ENCODE measurements around the gene ACER2. TPM values are rescaled to one million over a fixed set of nuclear protein-coding genes. Genes with fewer than 3 reads are reported as not detected.

The ACER2 gene
- total RNA-seq, 1 experiment from 2014 or later: 8.8 TPM

DNA sequence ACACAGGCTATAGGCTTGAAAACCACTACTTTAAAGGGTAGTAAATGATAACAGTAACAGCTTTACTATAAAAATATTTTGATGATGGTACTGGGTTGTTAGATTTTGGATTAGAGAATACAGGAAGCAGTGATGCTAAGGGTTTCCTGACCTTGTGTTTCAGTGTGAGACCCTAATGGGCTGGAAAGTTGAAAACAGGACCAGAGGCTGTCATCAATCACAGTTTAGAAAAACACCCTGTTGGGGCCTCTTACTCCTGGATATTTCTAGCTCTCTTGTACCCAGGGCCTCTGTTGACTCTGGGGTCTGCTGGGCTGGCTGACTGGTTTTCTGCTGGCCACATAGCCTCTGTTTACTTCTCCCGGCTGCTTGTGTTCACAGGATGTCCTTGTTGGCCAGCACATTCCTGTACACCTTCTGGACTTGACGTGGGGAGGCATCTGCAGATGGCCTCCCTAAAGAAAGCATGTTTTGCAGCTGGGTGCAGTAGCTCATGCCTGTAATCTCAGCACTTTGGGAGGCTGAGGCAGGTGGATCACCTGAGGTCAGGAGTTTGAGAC is 21.5 kb downstream of the ACER2 start (continued):
- TF ChIP-seq ZNF425 (CRISPR knock-in tag; conservative IDR thresholded peaks at IDR 0.05) (no peak), ZNF671 (CRISPR knock-in tag; IDR thresholded peaks at IDR 0.05) (no peak), PRRX2 (CRISPR knock-in tag; IDR thresholded peaks at IDR 0.05) (no peak)

GRCh38 chr9:19431361-19432171 is 22.8 kb downstream of the ACER2 start:
- DNase-seq (ENCODE audit: low spot score) (no peak), ATAC-seq (no peak)
- Mint-ChIP-seq H3K36me3 (peaks cover 31% of the 10 kb centered on the region), H3K27ac (no peak overlapping the region; the same call in 1 of the 2 replicates), H3K27me3 (ENCODE audit: low read depth) (no peaks in the 10 kb centered on the region), H3K4me1 (peaks cover 7% of the 10 kb centered on the region), H3K9me3 (peaks cover 14% of the 10 kb centered on the region), H3K4me3 (no peak overlapping the region)
- CTCF ChIA-PET: interaction anchor here (2.5 kb wide), 1 partner anchor 33 kb away, joined by 10 read pairs; no protein-coding TSS in a partner anchor
- POLR2A ChIA-PET: no interaction called here
- TF ChIP-seq ZNF232 (CRISPR knock-in tag; IDR thresholded peaks at IDR 0.05) (no peak), TEAD4 (CRISPR knock-in tag; IDR thresholded peaks at IDR 0.05) (no peak), ZBTB21 (CRISPR knock-in tag; IDR thresholded peaks at IDR 0.05; ENCODE audit: borderline replicate concordance) (no peak), PRDM15 (CRISPR knock-in tag; IDR thresholded peaks at IDR 0.05) (no peak), TCF7 (CRISPR knock-in tag; IDR thresholded peaks at IDR 0.05; ENCODE audit: low read depth) (no peak), FOXK1 (CRISPR knock-in tag; IDR thresholded peaks at IDR 0.05) (no peak), ZNF532 (CRISPR knock-in tag; IDR thresholded peaks at IDR 0.05; ENCODE audit: borderline replicate concordance) (no peak), JAZF1 (CRISPR knock-in tag; IDR thresholded peaks at IDR 0.05) (no peak), NFE2L1 (CRISPR knock-in tag; IDR thresholded peaks at IDR 0.05) (no peak), FOXJ3 (CRISPR knock-in tag; IDR thresholded peaks at IDR 0.05; ENCODE audit: borderline replicate concordance) (no peak), SP1 (CRISPR knock-in tag; conservative IDR thresholded peaks at IDR 0.05) (no peak), AR (CRISPR knock-in tag; IDR thresholded peaks at IDR 0.05) (no peak), ZNF263 (CRISPR knock-in tag; IDR thresholded peaks at IDR 0.05; ENCODE audit: low read depth) (no peak)
- TF ChIP-seq, protein P1, sequence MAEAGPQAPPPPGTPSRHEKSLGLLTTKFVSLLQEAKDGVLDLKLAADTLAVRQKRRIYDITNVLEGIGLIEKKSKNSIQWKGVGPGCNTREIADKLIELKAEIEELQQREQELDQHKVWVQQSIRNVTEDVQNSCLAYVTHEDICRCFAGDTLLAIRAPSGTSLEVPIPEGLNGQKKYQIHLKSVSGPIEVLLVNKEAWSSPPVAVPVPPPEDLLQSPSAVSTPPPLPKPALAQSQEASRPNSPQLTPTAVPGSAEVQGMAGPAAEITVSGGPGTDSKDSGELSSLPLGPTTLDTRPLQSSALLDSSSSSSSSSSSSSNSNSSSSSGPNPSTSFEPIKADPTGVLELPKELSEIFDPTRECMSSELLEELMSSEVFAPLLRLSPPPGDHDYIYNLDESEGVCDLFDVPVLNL (CRISPR knock-in tag; IDR thresholded peaks at IDR 0.05; ENCODE audit: borderline replicate concordance, low read depth): no peak
- TF ChIP-seq, protein P2, sequence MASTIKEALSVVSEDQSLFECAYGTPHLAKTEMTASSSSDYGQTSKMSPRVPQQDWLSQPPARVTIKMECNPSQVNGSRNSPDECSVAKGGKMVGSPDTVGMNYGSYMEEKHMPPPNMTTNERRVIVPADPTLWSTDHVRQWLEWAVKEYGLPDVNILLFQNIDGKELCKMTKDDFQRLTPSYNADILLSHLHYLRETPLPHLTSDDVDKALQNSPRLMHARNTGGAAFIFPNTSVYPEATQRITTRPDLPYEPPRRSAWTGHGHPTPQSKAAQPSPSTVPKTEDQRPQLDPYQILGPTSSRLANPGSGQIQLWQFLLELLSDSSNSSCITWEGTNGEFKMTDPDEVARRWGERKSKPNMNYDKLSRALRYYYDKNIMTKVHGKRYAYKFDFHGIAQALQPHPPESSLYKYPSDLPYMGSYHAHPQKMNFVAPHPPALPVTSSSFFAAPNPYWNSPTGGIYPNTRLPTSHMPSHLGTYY (CRISPR knock-in tag; IDR thresholded peaks at IDR 0.05): no peak
